ENCODE results near the gene SUMO3. TPM values are rescaled to one million over a fixed set of nuclear protein-coding genes. Genes with fewer than 3 reads are reported as not detected.

SUMO3 gene
- total and polyA plus RNA-seq, 2 donors (not counting 1 experiment from before 2014, with no cell fraction given): 96.3 to 190 TPM

DNA sequence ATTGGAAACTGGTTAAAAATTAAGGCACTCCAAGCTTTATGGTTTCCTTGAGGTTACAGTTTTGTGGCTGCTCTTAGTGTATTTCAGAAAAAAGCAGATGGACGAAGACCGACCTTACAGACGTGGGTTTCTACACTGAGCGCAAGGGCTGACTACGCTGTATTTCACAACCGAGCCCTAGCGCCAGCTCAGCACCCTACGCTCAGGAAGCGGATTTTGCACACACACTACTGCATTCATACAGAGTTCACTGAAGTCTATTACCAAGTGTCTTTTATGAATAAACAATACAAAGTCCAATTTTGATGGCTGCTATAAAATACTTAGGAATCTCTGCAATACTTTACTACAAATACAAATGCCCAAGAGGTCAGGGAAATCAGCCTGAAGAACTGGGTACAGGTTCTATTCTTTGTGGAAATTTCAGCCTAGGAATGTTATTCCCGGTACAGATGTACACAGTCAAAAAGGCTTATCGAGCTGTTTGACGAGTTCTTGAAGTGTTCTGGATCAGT, 31.8 kb upstream of the SUMO3 start:
- Histone ChIP-seq H3K4me1 (ENCODE audit: control insufficient read depth, extremely low read depth, insufficient read depth, low read length) (peaks cover 13% of the 10 kb centered on the region), H3K27ac (ENCODE audit: insufficient read depth, low read length) (no peak overlapping the region), H3K27me3 (ENCODE audit: control insufficient read depth, insufficient read depth, low read length) (no peaks in the 10 kb centered on the region), H3K9ac (ENCODE audit: insufficient read depth, low read length) (no peak overlapping the region), H4K20me1 (ENCODE audit: control insufficient read depth, extremely low read depth, insufficient read depth, low read length) (no peaks in the 10 kb centered on the region), H3K79me2 (ENCODE audit: control insufficient read depth, insufficient read depth, low read length) (peaks cover 7% of the 10 kb centered on the region), H3K36me3 (ENCODE audit: control insufficient read depth, insufficient read depth, low read length) (peaks cover 32% of the 10 kb centered on the region), H3K4me3 (replicated peaks in 1 of 4; ENCODE audit: control extremely low read depth in 1 of 4, insufficient read depth in 1 of 4, low read depth in 3 of 4, low read length in 4 of 4) (no peak overlapping the region), H2AFZ (ENCODE audit: low read length) (no peak overlapping the region), H3K9me3 (ENCODE audit: control insufficient read depth, insufficient read depth, low read depth, low read length) (no peaks in the 10 kb centered on the region), H3K4me2 (ENCODE audit: extremely low read depth, insufficient read depth, low read length) (no peak overlapping the region)
- TF ChIP-seq EZH2 (IDR thresholded peaks at IDR 0.05; ENCODE audit: low read length, missing control alignments): no peak
- TF ChIP-seq, protein P1, sequence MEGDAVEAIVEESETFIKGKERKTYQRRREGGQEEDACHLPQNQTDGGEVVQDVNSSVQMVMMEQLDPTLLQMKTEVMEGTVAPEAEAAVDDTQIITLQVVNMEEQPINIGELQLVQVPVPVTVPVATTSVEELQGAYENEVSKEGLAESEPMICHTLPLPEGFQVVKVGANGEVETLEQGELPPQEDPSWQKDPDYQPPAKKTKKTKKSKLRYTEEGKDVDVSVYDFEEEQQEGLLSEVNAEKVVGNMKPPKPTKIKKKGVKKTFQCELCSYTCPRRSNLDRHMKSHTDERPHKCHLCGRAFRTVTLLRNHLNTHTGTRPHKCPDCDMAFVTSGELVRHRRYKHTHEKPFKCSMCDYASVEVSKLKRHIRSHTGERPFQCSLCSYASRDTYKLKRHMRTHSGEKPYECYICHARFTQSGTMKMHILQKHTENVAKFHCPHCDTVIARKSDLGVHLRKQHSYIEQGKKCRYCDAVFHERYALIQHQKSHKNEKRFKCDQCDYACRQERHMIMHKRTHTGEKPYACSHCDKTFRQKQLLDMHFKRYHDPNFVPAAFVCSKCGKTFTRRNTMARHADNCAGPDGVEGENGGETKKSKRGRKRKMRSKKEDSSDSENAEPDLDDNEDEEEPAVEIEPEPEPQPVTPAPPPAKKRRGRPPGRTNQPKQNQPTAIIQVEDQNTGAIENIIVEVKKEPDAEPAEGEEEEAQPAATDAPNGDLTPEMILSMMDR (conservative IDR thresholded peaks at IDR 0.05 in 1 of 2, IDR thresholded peaks at IDR 0.05 in 1 of 2; ENCODE audit: low read depth in 1 of 2, low read length in 2 of 2): no peak
- DNase-seq (ENCODE audit: low read depth in 2 of 2): no peak

DNA sequence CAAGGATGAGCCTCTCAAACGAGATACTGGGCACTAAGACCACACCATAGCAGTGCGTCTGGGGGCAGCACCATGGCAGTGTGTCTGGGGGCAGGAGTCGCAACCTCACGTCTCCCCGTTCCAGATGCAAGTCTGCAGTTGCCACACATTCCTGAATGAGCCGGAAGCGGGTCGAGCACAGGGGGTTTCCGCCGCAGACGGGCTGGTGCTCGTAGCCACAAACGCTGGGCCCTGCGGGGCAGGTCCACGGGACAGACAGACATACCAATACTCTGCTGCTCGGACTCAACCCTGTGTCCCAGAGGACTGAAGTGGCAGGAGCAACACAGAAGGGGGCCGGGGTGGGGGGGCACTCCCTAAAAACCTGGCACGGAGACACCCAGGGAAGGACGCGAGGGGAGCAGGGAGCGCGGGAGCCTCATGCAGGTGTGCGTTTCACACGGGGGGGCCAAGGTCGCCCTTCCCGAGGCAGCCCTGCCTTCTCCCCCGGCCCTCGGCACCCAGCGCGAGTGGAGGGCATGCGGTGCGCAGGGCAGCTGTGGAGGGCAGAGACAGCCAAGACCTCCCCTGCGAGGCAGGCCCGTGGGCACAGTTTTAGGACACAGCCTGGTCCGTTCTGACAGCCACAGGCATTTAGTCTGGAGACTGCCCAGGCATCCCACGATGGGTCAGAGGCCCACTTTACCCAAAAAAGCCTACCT, 31.1 kb upstream of the SUMO3 start:
- peaks cover 25% of the 10 kb centered on the region for H3K36me3 ChIP-seq (ENCODE audit: control insufficient read depth, insufficient read depth, low read length)
- no peak overlapping the region for H3K4me3 ChIP-seq (replicated peaks in 1 of 4; ENCODE audit: control extremely low read depth in 1 of 4, insufficient read depth in 1 of 4, low read depth in 3 of 4, low read length in 4 of 4)
- peaks cover 5% of the 10 kb centered on the region for H3K79me2 ChIP-seq (ENCODE audit: control insufficient read depth, insufficient read depth, low read length)
- H3K9ac ChIP-seq (ENCODE audit: insufficient read depth, low read length): no peak overlapping the region
- H4K20me1 ChIP-seq (ENCODE audit: control insufficient read depth, extremely low read depth, insufficient read depth, low read length): no peaks in the 10 kb centered on the region
- DNase-seq (ENCODE audit: low read depth in 2 of 2): no peak
- no peak overlapping the region for H3K27ac ChIP-seq (ENCODE audit: insufficient read depth, low read length)
- TF ChIP-seq, protein P1 (conservative IDR thresholded peaks at IDR 0.05 in 1 of 2, IDR thresholded peaks at IDR 0.05 in 1 of 2; ENCODE audit: low read depth in 1 of 2, low read length in 2 of 2): no peak
- no peak for TF ChIP-seq EZH2 (IDR thresholded peaks at IDR 0.05; ENCODE audit: low read length, missing control alignments)
- no peaks in the 10 kb centered on the region for H3K27me3 ChIP-seq (ENCODE audit: control insufficient read depth, insufficient read depth, low read length)
- no peaks in the 10 kb centered on the region for H3K9me3 ChIP-seq (ENCODE audit: control insufficient read depth, insufficient read depth, low read depth, low read length)
- H3K4me2 ChIP-seq (ENCODE audit: extremely low read depth, insufficient read depth, low read length): no peak overlapping the region
- H3K4me1 ChIP-seq (ENCODE audit: control insufficient read depth, extremely low read depth, insufficient read depth, low read length): peaks cover 13% of the 10 kb centered on the region
- H2AFZ ChIP-seq (ENCODE audit: low read length): no peak overlapping the region

DNA sequence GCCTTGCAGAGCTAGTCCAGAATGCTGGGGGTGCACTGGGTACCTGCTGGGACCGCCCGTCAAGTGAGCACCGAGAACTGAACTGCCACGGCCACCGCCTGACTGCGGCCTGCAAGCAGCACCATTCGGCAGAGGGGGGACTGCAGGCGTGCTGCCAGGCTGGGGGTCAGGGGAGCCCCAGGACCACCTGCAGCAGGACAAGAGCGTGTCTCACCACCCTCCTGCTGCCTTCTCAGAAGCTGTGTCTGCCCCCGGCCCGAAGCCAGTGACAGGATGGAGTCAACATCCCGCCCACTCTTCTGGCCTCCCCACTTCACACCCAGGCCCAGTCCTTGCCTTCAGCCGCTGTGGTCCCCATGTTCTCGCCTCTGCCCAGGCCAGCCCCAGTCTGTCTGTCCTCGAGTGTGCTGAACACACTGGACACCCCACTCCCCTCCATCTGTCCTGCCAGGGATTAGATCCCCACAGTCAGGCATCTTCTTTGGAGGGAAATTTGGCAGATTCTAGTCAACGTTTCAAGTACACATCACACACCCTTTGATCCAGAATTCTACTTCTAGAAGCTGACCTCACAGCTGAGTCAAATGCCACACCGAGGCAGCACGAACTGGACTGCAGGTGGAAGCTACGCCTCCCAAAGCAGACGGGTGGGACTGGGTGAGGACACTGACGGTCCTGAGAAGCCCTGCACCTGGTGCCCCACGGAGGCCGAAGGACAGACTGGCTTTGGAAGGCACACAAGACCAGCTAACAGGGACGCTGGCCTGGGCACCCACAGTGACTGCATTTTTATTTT, 29.6 kb upstream of the SUMO3 start:
- Histone ChIP-seq H3K79me2 (ENCODE audit: control insufficient read depth, insufficient read depth, low read length) (no peaks in the 10 kb centered on the region), H3K4me2 (ENCODE audit: extremely low read depth, insufficient read depth, low read length) (no peak overlapping the region), H3K4me1 (ENCODE audit: control insufficient read depth, extremely low read depth, insufficient read depth, low read length) (peaks cover 13% of the 10 kb centered on the region), H3K36me3 (ENCODE audit: control insufficient read depth, insufficient read depth, low read length) (peaks cover 19% of the 10 kb centered on the region), H3K27me3 (ENCODE audit: control insufficient read depth, insufficient read depth, low read length) (peaks cover 3% of the 10 kb centered on the region), H3K9ac (ENCODE audit: insufficient read depth, low read length) (no peak overlapping the region), H2AFZ (ENCODE audit: low read length) (no peak overlapping the region), H3K4me3 (replicated peaks in 1 of 4; ENCODE audit: control extremely low read depth in 1 of 4, insufficient read depth in 1 of 4, low read depth in 3 of 4, low read length in 4 of 4) (no peak overlapping the region), H4K20me1 (ENCODE audit: control insufficient read depth, extremely low read depth, insufficient read depth, low read length) (no peaks in the 10 kb centered on the region), H3K9me3 (ENCODE audit: control insufficient read depth, insufficient read depth, low read depth, low read length) (no peaks in the 10 kb centered on the region), H3K27ac (ENCODE audit: insufficient read depth, low read length) (no peak overlapping the region)
- no peak for DNase-seq (ENCODE audit: low read depth in 2 of 2)
- TF ChIP-seq, protein P1 (conservative IDR thresholded peaks at IDR 0.05 in 1 of 2, IDR thresholded peaks at IDR 0.05 in 1 of 2; ENCODE audit: low read depth in 1 of 2, low read length in 2 of 2): no peak
- TF ChIP-seq EZH2 (IDR thresholded peaks at IDR 0.05; ENCODE audit: low read length, missing control alignments): no peak

All from fibroblast of lung (primary cell).